DND-41 (cell line): ENCODE data around the gene INKA2.

Source experiments
- ATAC-seq: fragments of 200-7000 bp; cut with Tn5 transposase; 3 replicates; pipeline ENCODE4 v1.9.1; 2021; ENCODE audit warnings: low read depth; ENCODE audit not compliant: insufficient read depth
- DNase-seq: peaks from one replicate; pipeline ENCODE4 v3.0.0-alpha.2; 2020
- H2AFZ ChIP-seq: 2 replicates; pipeline ENCODE4 v1.6.0; 2012; ENCODE audit warnings: low read depth, low read length
- H3K27ac ChIP-seq: 2 replicates; pipeline ENCODE4 v1.5.1; 2012; ENCODE audit warnings: low read length, inconsistent platforms
- H3K27me3 ChIP-seq: fragments of 200-600 bp; sonication (generic); 2 replicates; pipeline ENCODE4 v1.6.0; 2012; ENCODE audit warnings: low read length, mild to moderate bottlenecking, inconsistent platforms; ENCODE audit not compliant: insufficient read depth, poor library complexity
- H3K36me3 ChIP-seq: 2 replicates; pipeline ENCODE4 v1.5.1; 2012; ENCODE audit warnings: low read length, inconsistent platforms; ENCODE audit not compliant: insufficient read depth
- H3K4me1 ChIP-seq: 2 replicates; pipeline ENCODE4 v1.5.1; 2012; ENCODE audit warnings: mild to moderate bottlenecking, low read length; ENCODE audit not compliant: insufficient read depth
- H3K4me2 ChIP-seq: 2 replicates; pipeline ENCODE4 v1.6.0; 2012; ENCODE audit warnings: mild to moderate bottlenecking, moderate library complexity, low read length, inconsistent platforms; ENCODE audit not compliant: insufficient read depth
- H3K4me3 ChIP-seq, 2 experiments: fragments of 200-600 bp in 1 of 2; shearing (Covaris generic) in 1 of 2; 2 replicates each; pipeline ENCODE4 v1.5.1; 2012 to 2016; ENCODE audit warnings: inconsistent platforms in 2 of 2, low read length in 2 of 2, mild to moderate bottlenecking in 2 of 2, low read depth in 1 of 2, moderate library complexity in 1 of 2
- H3K79me2 ChIP-seq: 2 replicates; pipeline ENCODE4 v1.6.0; 2012; ENCODE audit warnings: low read length, inconsistent platforms; ENCODE audit not compliant: insufficient read depth
- H3K9ac ChIP-seq: 2 replicates; pipeline ENCODE4 v1.6.0; 2012; ENCODE audit warnings: low read depth, mild to moderate bottlenecking, inconsistent platforms, low read length, moderate library complexity
- H3K9me3 ChIP-seq: 2 replicates; pipeline ENCODE4 v1.5.1; 2012; ENCODE audit warnings: low read length, moderate library complexity, mild to moderate bottlenecking, inconsistent platforms; ENCODE audit not compliant: insufficient read depth, severe bottlenecking
- H4K20me1 ChIP-seq: 2 replicates; pipeline ENCODE4 v1.6.0; 2012; ENCODE audit warnings: low read length; ENCODE audit not compliant: insufficient read depth
- CTCF ChIP-seq: IDR thresholded peaks from 2 replicates; pipeline ENCODE4 v1.5.1; 2012; ENCODE audit warnings: borderline replicate concordance, low read length, moderate library complexity, mild to moderate bottlenecking; ENCODE audit not compliant: poor library complexity, severe bottlenecking; ENCODE audit errors: extremely low read depth
- EZH2 ChIP-seq: IDR thresholded peaks from 3 replicates; pipeline ENCODE4 v1.6.1; 2012; ENCODE audit warnings: borderline replicate concordance, low read depth, mild to moderate bottlenecking, moderate library complexity, low read length, inconsistent platforms; ENCODE audit not compliant: severe bottlenecking

Gene INKA2

GRCh38 chr1:111755331-111756123, 16.3 kb upstream of the INKA2 start, which contains the start of gene DDX20:
TSS of gene DDX20 (plus strand) at chr1:111755901. CDS start at chr1:111755925, 24 bp downstream.
- Histone ChIP-seq H3K9me3 (no peaks in the 10 kb centered on the region), H4K20me1 (peaks cover 23% of the 10 kb centered on the region; the same call in 1 of the 2 replicates), H3K27ac (peak within 1 kb of the TSS; percentile 99), H3K4me2 (peak within 1 kb of the TSS; percentile 83), H2AFZ (peak within 1 kb of the TSS; percentile 93), H3K36me3 (peaks cover 35% of the 10 kb centered on the region), H3K27me3 (no peaks in the 10 kb centered on the region), H3K9ac (peak within 1 kb of the TSS; percentile 80), H3K79me2 (peaks cover 52% of the 10 kb centered on the region), H3K4me1 (peaks cover 34% of the 10 kb centered on the region), H3K4me3 (peak within 1 kb of the TSS; percentile 80 to 86)
- peak; percentile 92 for DNase-seq
- peak; percentile 87 for ATAC-seq
- no peak for TF ChIP-seq EZH2
- peak; percentile 98 for TF ChIP-seq CTCF

GRCh38 chr1:111754984-111755330, 15.8 kb upstream of the INKA2 start:
- Histone ChIP-seq H3K9ac (peak overlapping the region; percentile 80), H3K36me3 (peaks cover 30% of the 10 kb centered on the region), H3K4me2 (peak overlapping the region; percentile 83), H3K27me3 (no peaks in the 10 kb centered on the region), H3K9me3 (no peaks in the 10 kb centered on the region), H2AFZ (peak overlapping the region; percentile 93), H3K4me3 (peak overlapping the region; percentile 80 to 86; a peak in 3 of 4 replicates), H3K79me2 (peaks cover 50% of the 10 kb centered on the region), H3K27ac (peak overlapping the region; percentile 99), H3K4me1 (peaks cover 34% of the 10 kb centered on the region), H4K20me1 (peaks cover 18% of the 10 kb centered on the region; the same call in 1 of the 2 replicates)
- DNase-seq = peak; percentile 70
- peak; percentile 51 for ATAC-seq
- no peak for TF ChIP-seq CTCF
- no peak for TF ChIP-seq EZH2

- no peak overlapping the region for H2AFZ ChIP-seq
- peaks cover 24% of the 10 kb centered on the region for H3K79me2 ChIP-seq
- ATAC-seq = no peak
- peaks cover 18% of the 10 kb centered on the region for H3K4me1 ChIP-seq
- H3K4me2 ChIP-seq = no peak overlapping the region
- H4K20me1 ChIP-seq = peaks cover 8% of the 10 kb centered on the region; the same call in 1 of the 2 replicates
- TF ChIP-seq EZH2 = no peak
- no peak for TF ChIP-seq CTCF
- peaks cover 4% of the 10 kb centered on the region for H3K36me3 ChIP-seq
- H3K9ac ChIP-seq = no peak overlapping the region
- no peak overlapping the region for H3K27ac ChIP-seq
- H3K27me3 ChIP-seq = no peaks in the 10 kb centered on the region
- no peaks in the 10 kb centered on the region for H3K9me3 ChIP-seq
- no peak overlapping the region for H3K4me3 ChIP-seq
- no peak for DNase-seq
Measured at GRCh38 chr1:111751906-111752575, 12.8 kb upstream of the INKA2 start.
